Neural progenitor cell (in vitro differentiated cells): Measurements from ENCODE around the gene WDR86. TPM values are rescaled to one million over a fixed set of nuclear protein-coding genes. Genes with fewer than 3 reads are reported as not detected.

Experiments used
- DNase-seq: peaks from one replicate; pipeline ENCODE4 v3.0.0-alpha.2; 2016; ENCODE audit warnings: low spot score
- H2AFZ ChIP-seq: fragments of 200-600 bp; sonication (generic); replicated peaks from 2 replicates; pipeline ENCODE4 v1.6.1; 2016; ENCODE audit warnings: antibody characterized with exemption
- H3F3A ChIP-seq: fragments of 200-600 bp; sonication (generic); 2 replicates; pipeline ENCODE4 v1.6.1; 2016; ENCODE audit warnings: antibody characterized with exemption, low read depth
- H3K27ac ChIP-seq: fragments of 200-600 bp; sonication (generic); 2 replicates; pipeline ENCODE4 v1.5.1; 2016; ENCODE audit warnings: mild to moderate bottlenecking
- H3K27me3 ChIP-seq: fragments of 200-600 bp; sonication (generic); 2 replicates; pipeline ENCODE4 v1.6.1; 2016; ENCODE audit warnings: mild to moderate bottlenecking, moderate library complexity
- H3K36me3 ChIP-seq: fragments of 200-600 bp; sonication (generic); 2 replicates; pipeline ENCODE4 v1.5.1; 2016
- H3K4me1 ChIP-seq: fragments of 200-600 bp; sonication (generic); 2 replicates; pipeline ENCODE4 v1.6.1; 2016; ENCODE audit warnings: mixed run types
- H3K4me2 ChIP-seq: fragments of 200-600 bp; sonication (generic); 2 replicates; pipeline ENCODE4 v1.6.1; 2016
- H3K4me3 ChIP-seq: fragments of 200-600 bp; sonication (generic); 2 replicates; pipeline ENCODE4 v1.5.1; 2016
- H3K79me2 ChIP-seq: fragments of 200-600 bp; sonication (generic); 2 replicates; pipeline ENCODE4 v1.6.1; 2016; ENCODE audit warnings: low read depth
- H3K9ac ChIP-seq: fragments of 200-600 bp; sonication (generic); 2 replicates; pipeline ENCODE4 v1.6.1; 2016
- H3K9me3 ChIP-seq: fragments of 200-600 bp; sonication (generic); 2 replicates; pipeline ENCODE4 v1.5.1; 2016; ENCODE audit warnings: low read depth
- H4K20me1 ChIP-seq: fragments of 200-600 bp; sonication (generic); 2 replicates; pipeline ENCODE4 v1.6.1; 2016; ENCODE audit warnings: low read depth
- H3K27ac Mint-ChIP-seq: 3 replicates; pipeline ENCODE4 v1.8.0; 2021; ENCODE audit warnings: mixed read lengths
- H3K27me3 Mint-ChIP-seq: 2 replicates; pipeline ENCODE4 v1.8.0; 2022; ENCODE audit warnings: low read depth, mild to moderate bottlenecking, inconsistent platforms, moderate library complexity, mixed read lengths; ENCODE audit not compliant: insufficient read depth
- H3K36me3 Mint-ChIP-seq: 3 replicates; pipeline ENCODE4 v1.8.0; 2021; ENCODE audit warnings: mixed read lengths
- H3K4me1 Mint-ChIP-seq: 3 replicates; pipeline ENCODE4 v1.8.0; 2021; ENCODE audit warnings: mixed read lengths
- H3K4me3 Mint-ChIP-seq: 3 replicates; pipeline ENCODE4 v1.8.0; 2021; ENCODE audit warnings: mild to moderate bottlenecking, moderate library complexity, mixed read lengths
- H3K9me3 Mint-ChIP-seq: 3 replicates; pipeline ENCODE4 v1.8.0; 2020; ENCODE audit warnings: mixed read lengths
- CTCF ChIP-seq: fragments of 200-600 bp; sonication (generic); IDR thresholded peaks from 2 replicates; pipeline ENCODE4 v1.5.1; 2017; ENCODE audit warnings: antibody characterized with exemption, mild to moderate bottlenecking
- EZH2 ChIP-seq: fragments of 200-600 bp; sonication (generic); IDR thresholded peaks from 2 replicates; pipeline ENCODE4 v1.6.1; 2017; ENCODE audit warnings: antibody characterized with exemption, mild to moderate bottlenecking, moderate library complexity
- EZH2phosphoT487 ChIP-seq: fragments of 200-600 bp; sonication (generic); IDR thresholded peaks from 2 replicates; pipeline ENCODE4 v1.6.1; 2017; ENCODE audit warnings: antibody characterized with exemption
- total RNA-seq: library from RNA; depleted of rRNA; stranded (reverse); fragments of >200 nt; gene quantifications from 2 replicates; pipeline ENCODE4 v1.2.3, GENCODE V29; 2015; ENCODE audit warnings: low replicate concordance

The WDR86 gene
- total RNA-seq, 1 donor from 2014 or later = 15.0 TPM

GRCh38 chr7:151381348-151382078 is 28.3 kb downstream of the WDR86 start:
- Histone ChIP-seq H4K20me1 (peaks cover 20% of the 10 kb centered on the region), H3K27ac (no peak overlapping the region), H3F3A (peaks cover 10% of the 10 kb centered on the region), H3K27me3 (peaks cover 46% of the 10 kb centered on the region), H3K9ac (no peak overlapping the region), H3K9me3 (no peaks in the 10 kb centered on the region), H3K36me3 (no peaks in the 10 kb centered on the region), H3K4me1 (peaks cover 16% of the 10 kb centered on the region), H3K4me3 (peak overlapping the region; percentile 47), H3K79me2 (no peaks in the 10 kb centered on the region), H3K4me2 (peak overlapping the region; percentile 83), H2AFZ (peak overlapping the region; percentile 36)
- DNase-seq = peak; percentile 73
- Mint-ChIP-seq H3K9me3 (no peaks in the 10 kb centered on the region), H3K27ac (no peak overlapping the region), H3K27me3 (peaks cover 20% of the 10 kb centered on the region), H3K4me1 (peaks cover 6% of the 10 kb centered on the region), H3K4me3 (no peak overlapping the region), H3K36me3 (peaks cover 6% of the 10 kb centered on the region)
- TF ChIP-seq CTCF = no peak
- TF ChIP-seq EZH2 = peak; percentile 72
- TF ChIP-seq EZH2phosphoT487 = peak; percentile 71

- Histone ChIP-seq H3K4me3 (peak overlapping the region; percentile 47), H3K4me2 (peak overlapping the region; percentile 83), H3K79me2 (no peaks in the 10 kb centered on the region), H3K27ac (no peak overlapping the region), H3K4me1 (peaks cover 16% of the 10 kb centered on the region), H3K9ac (no peak overlapping the region), H3K27me3 (peaks cover 46% of the 10 kb centered on the region), H3K36me3 (no peaks in the 10 kb centered on the region), H4K20me1 (peaks cover 20% of the 10 kb centered on the region), H3K9me3 (no peaks in the 10 kb centered on the region), H2AFZ (peak overlapping the region; percentile 36), H3F3A (peaks cover 10% of the 10 kb centered on the region)
- Mint-ChIP-seq H3K4me1 (peaks cover 6% of the 10 kb centered on the region), H3K27ac (no peak overlapping the region), H3K9me3 (no peaks in the 10 kb centered on the region), H3K4me3 (no peak overlapping the region), H3K36me3 (peaks cover 6% of the 10 kb centered on the region), H3K27me3 (peaks cover 20% of the 10 kb centered on the region)
- DNase-seq = no peak
- TF ChIP-seq CTCF = no peak
- TF ChIP-seq EZH2phosphoT487 = no peak
- no peak for TF ChIP-seq EZH2
Observed at GRCh38 chr7:151381098-151381347, 28.8 kb downstream of the WDR86 start.

GRCh38 chr7:151380199-151381097 is 29.4 kb downstream of the WDR86 start:
- peaks cover 6% of the 10 kb centered on the region for H3K36me3 Mint-ChIP-seq
- Histone ChIP-seq H3K79me2 (no peaks in the 10 kb centered on the region), H3K36me3 (no peaks in the 10 kb centered on the region), H3K27me3 (peaks cover 46% of the 10 kb centered on the region), H3F3A (peaks cover 10% of the 10 kb centered on the region), H3K9ac (no peak overlapping the region), H3K4me1 (peaks cover 16% of the 10 kb centered on the region), H3K4me3 (no peak overlapping the region), H3K27ac (no peak overlapping the region), H2AFZ (no peak overlapping the region), H3K9me3 (no peaks in the 10 kb centered on the region), H3K4me2 (peak overlapping the region; percentile 83), H4K20me1 (peaks cover 20% of the 10 kb centered on the region)
- H3K4me1 Mint-ChIP-seq = peaks cover 6% of the 10 kb centered on the region
- peaks cover 20% of the 10 kb centered on the region for H3K27me3 Mint-ChIP-seq
- H3K4me3 Mint-ChIP-seq = peak overlapping the region; percentile 35
- no peak for DNase-seq
- TF ChIP-seq EZH2phosphoT487 (no peak), EZH2 (no peak), CTCF (no peak)
- no peak overlapping the region for H3K27ac Mint-ChIP-seq
- no peaks in the 10 kb centered on the region for H3K9me3 Mint-ChIP-seq
